OCI-LY7 (cell line): Measurements from ENCODE around the gene NARS2. TPM values are rescaled to one million over a fixed set of nuclear protein-coding genes. Genes with fewer than 3 reads are reported as not detected.

Experiments used
- BruUV-seq: library from RNA; stranded (reverse); fragments of 400-500 nt; replicated peaks from 2 replicates; lab custom pipeline; 2021; lab: Mats Ljungman, UMichigan
- CTCF ChIA-PET: fragments of 300-600 bp; sonication (Branson Sonifier 250); formaldehyde crosslinking; loops from one replicate; lab custom pipeline; 2022; ENCODE audit warnings: antibody characterized with exemption; ENCODE audit not compliant: unreplicated experiment; lab: Charles Lee
- POLR2A ChIA-PET: fragments of 300-600 bp; sonication (Branson Sonifier 250); formaldehyde crosslinking; loops from one replicate; lab custom pipeline; 2022; ENCODE audit warnings: antibody characterized with exemption; lab: Charles Lee
- DNase-seq: peaks from one replicate; pipeline ENCODE4 v3.0.0-alpha.2; 2015; ENCODE audit warnings: low spot score
- H2AFZ ChIP-seq: fragments of 200-600 bp; sonication (generic), shearing (Covaris generic); 2 replicates; pipeline ENCODE4 v1.6.1; 2014; ENCODE audit warnings: mild to moderate bottlenecking, antibody characterized with exemption, low read length, moderate library complexity
- H3K27ac ChIP-seq: fragments of 200-600 bp; sonication (generic); 2 replicates; pipeline ENCODE4 v1.5.1; 2014; ENCODE audit warnings: mixed run types, low read depth, mild to moderate bottlenecking, moderate library complexity, low read length, inconsistent platforms; ENCODE audit not compliant: poor library complexity, severe bottlenecking
- H3K36me3 ChIP-seq: fragments of 200-600 bp; sonication (generic); 2 replicates; pipeline ENCODE4 v1.6.1; 2014; ENCODE audit warnings: mild to moderate bottlenecking, antibody characterized with exemption, low read length, moderate library complexity, mixed read lengths; ENCODE audit not compliant: insufficient read depth
- H3K4me1 ChIP-seq: fragments of 200-600 bp; sonication (generic); 2 replicates; pipeline ENCODE4 v1.5.1; 2014; ENCODE audit warnings: mild to moderate bottlenecking, low read length; ENCODE audit not compliant: insufficient read depth, poor library complexity, severe bottlenecking
- H3K4me2 ChIP-seq: fragments of 200-600 bp; sonication (generic); 2 replicates; pipeline ENCODE4 v1.6.1; 2014; ENCODE audit warnings: mild to moderate bottlenecking, low read length
- H3K4me3 ChIP-seq: fragments of 200-600 bp; sonication (generic); 2 replicates; pipeline ENCODE4 v1.5.1; 2014; ENCODE audit warnings: mild to moderate bottlenecking, low read depth, low read length; ENCODE audit not compliant: poor library complexity, severe bottlenecking
- H3K79me2 ChIP-seq: fragments of 200-600 bp; sonication (generic); 2 replicates; pipeline ENCODE4 v1.6.1; 2016; ENCODE audit warnings: low read depth, mild to moderate bottlenecking, low read length, moderate library complexity, mixed read lengths; ENCODE audit not compliant: insufficient read depth
- H3K9me2 ChIP-seq: fragments of 200-600 bp; sonication (generic); 2 replicates; pipeline ENCODE4 v1.6.1; 2016; ENCODE audit warnings: mild to moderate bottlenecking, low read length, mixed read lengths; ENCODE audit not compliant: insufficient read depth
- H3K9me3 ChIP-seq: fragments of 200-600 bp; sonication (generic); 2 replicates; pipeline ENCODE4 v1.6.1; 2014; ENCODE audit warnings: mild to moderate bottlenecking, mixed run types, low read length, mixed read lengths
- H4K20me1 ChIP-seq: fragments of 200-600 bp; sonication (generic); 2 replicates; pipeline ENCODE4 v1.6.1; 2014; ENCODE audit warnings: mild to moderate bottlenecking, antibody characterized with exemption, low read length, moderate library complexity, mixed read lengths; ENCODE audit not compliant: insufficient read depth
- CTCF ChIP-seq: fragments of 200-600 bp; sonication (generic); conservative IDR thresholded peaks from 2 replicates; pipeline ENCODE4 v1.5.1; 2014; ENCODE audit warnings: mild to moderate bottlenecking, antibody characterized with exemption, low read length, moderate library complexity, mixed read lengths
- EZH2phosphoT487 ChIP-seq: fragments of 200-600 bp; sonication (generic); IDR thresholded peaks from 2 replicates; pipeline ENCODE4 v1.6.1; 2018; ENCODE audit warnings: low read depth, borderline replicate concordance, mild to moderate bottlenecking, mixed run types, antibody characterized with exemption, low read length, moderate library complexity, mixed read lengths
- intact Hi-C: fragments of 100-400 bp; cut with micrococcal nuclease; formaldehyde crosslinking; loops from one replicate; pipeline ENCODE4 v1.10.0; 2022; ENCODE audit not compliant: unreplicated experiment
- total RNA-seq, 2 experiments: library from RNA; depleted of rRNA in 1 of 2; stranded (reverse); fragments of >200 nt in 1 of 2; shearing (Covaris generic) in 1 of 2; gene quantifications; 2 replicates each; pipeline ENCODE4 v1.2.3, GENCODE V29; 2014 to 2022

NARS2 gene
- total RNA-seq, 2 experiments from 2014 or later: 28.1 to 29.2 TPM

GRCh38 chr11:78451371-78452150, 123.1 kb downstream of the NARS2 start:
- Histone ChIP-seq H3K27ac (no peak overlapping the region), H3K4me1 (peaks cover 6% of the 10 kb centered on the region), H3K36me3 (peaks cover 8% of the 10 kb centered on the region; the same call in 1 of the 2 replicates), H4K20me1 (no peaks in the 10 kb centered on the region), H2AFZ (no peak overlapping the region), H3K9me3 (no peaks in the 10 kb centered on the region), H3K4me2 (no peak overlapping the region), H3K4me3 (no peak overlapping the region), H3K79me2 (no peaks in the 10 kb centered on the region), H3K9me2 (no peaks in the 10 kb centered on the region)
- no TSS peak for BruUV-seq
- DNase-seq: no peak
- intact Hi-C loops: no loop called here
- ChIA-PET POLR2A (interaction anchor here (1.1 kb wide), 1 partner anchor 12 kb away, joined by 5 read pairs; no protein-coding TSS in a partner anchor), CTCF (no interaction called here)
- TF ChIP-seq EZH2phosphoT487: no peak
- TF ChIP-seq CTCF: no peak

- Histone ChIP-seq H3K36me3 (peaks cover 6% of the 10 kb centered on the region), H3K4me1 (peaks cover 6% of the 10 kb centered on the region), H2AFZ (no peak overlapping the region), H3K4me2 (no peak overlapping the region), H3K27ac (no peak overlapping the region), H3K9me2 (no peaks in the 10 kb centered on the region), H3K9me3 (no peaks in the 10 kb centered on the region), H3K4me3 (no peak overlapping the region), H4K20me1 (no peaks in the 10 kb centered on the region), H3K79me2 (no peaks in the 10 kb centered on the region)
- intact Hi-C loops: no loop called here
- no peak for DNase-seq
- no TSS peak for BruUV-seq
- no peak for TF ChIP-seq EZH2phosphoT487
- no peak for TF ChIP-seq CTCF
- ChIA-PET CTCF (no interaction called here), POLR2A (interaction anchor here (0.6 kb wide), 1 partner anchor 20 kb away, joined by 6 read pairs; no protein-coding TSS in a partner anchor)
Observed at GRCh38 chr11:78450866-78451265, 123.8 kb downstream of the NARS2 start.

- BruUV-seq: no TSS peak
- ChIA-PET POLR2A (no interaction called here), CTCF (no interaction called here)
- no peak overlapping the region for H3K4me2 ChIP-seq
- H3K9me2 ChIP-seq: no peaks in the 10 kb centered on the region
- no peaks in the 10 kb centered on the region for H3K79me2 ChIP-seq
- no peak for TF ChIP-seq EZH2phosphoT487
- H4K20me1 ChIP-seq: no peaks in the 10 kb centered on the region
- peaks cover 6% of the 10 kb centered on the region for H3K4me1 ChIP-seq
- no peaks in the 10 kb centered on the region; the same call in none of the 2 replicates for H3K36me3 ChIP-seq
- H3K9me3 ChIP-seq: no peaks in the 10 kb centered on the region
- no peak overlapping the region for H2AFZ ChIP-seq
- intact Hi-C loops: no loop called here
- no peak overlapping the region for H3K4me3 ChIP-seq
- DNase-seq: no peak
- H3K27ac ChIP-seq: no peak overlapping the region
Observed at GRCh38 chr11:78449866-78450265, 124.8 kb downstream of the NARS2 start.
